ENCODE data around the gene LRCH1. TPM values are rescaled to one million over a fixed set of nuclear protein-coding genes. Genes with fewer than 3 reads are reported as not detected.

The LRCH1 gene
- total RNA-seq, 1 experiment from 2014 or later: 10.5 TPM

DNA sequence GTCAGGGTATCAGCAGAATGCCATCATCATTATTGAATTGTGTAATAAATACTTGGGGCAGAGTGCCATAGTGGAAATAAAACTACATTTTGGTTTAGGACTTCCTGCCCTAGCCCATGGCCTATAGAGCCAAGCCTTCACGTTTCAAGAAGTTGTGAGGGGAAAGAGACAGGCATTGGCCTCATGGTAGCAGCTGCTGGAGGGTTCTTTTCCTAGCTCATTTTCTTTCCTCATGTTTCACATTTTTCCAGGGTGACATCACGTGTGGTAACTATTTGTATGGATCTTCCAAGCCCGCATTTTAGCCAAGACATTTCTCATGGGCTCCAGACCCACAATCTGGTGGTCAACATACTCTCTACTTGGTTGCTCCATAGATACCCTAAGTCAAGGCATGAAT lies 80.4 kb downstream of the LRCH1 start:
- H3K36me3 ChIP-seq (ENCODE audit: low read depth): no peaks in the 10 kb centered on the region
- H3K9me2 ChIP-seq (ENCODE audit: insufficient read depth): no peaks in the 10 kb centered on the region; the same call in 1 of the 2 replicates
- no TSS peak for BruUV-seq (replicated peaks)
- H3K4me3 ChIP-seq: no peak overlapping the region
- no peak overlapping the region for H3K4me2 ChIP-seq
- POLR2A ChIA-PET (ENCODE audit: unreplicated experiment): no interaction called here
- H3K79me2 ChIP-seq (ENCODE audit: low read depth): 0 out of 2 replicates have a peak, but pooled peaks cover 9% of the 10 kb centered on the region
- H3K4me1 ChIP-seq (replicated peaks; ENCODE audit: insufficient read depth): no peaks in the 10 kb centered on the region
- no peak overlapping the region for H2AFZ ChIP-seq
- DNase-seq: no peak
- CTCF ChIA-PET: no interaction called here
- intact Hi-C loops (cut with micrococcal nuclease; ENCODE audit: unreplicated experiment): no loop called here
- no peaks in the 10 kb centered on the region for H3K9me3 ChIP-seq (ENCODE audit: insufficient read depth, low read depth)
- H3K27ac ChIP-seq: no peak overlapping the region
- peaks cover 3% of the 10 kb centered on the region; the same call in 1 of the 2 replicates for H4K20me1 ChIP-seq (ENCODE audit: insufficient read depth)
- no peaks in the 10 kb centered on the region for H3K27me3 ChIP-seq (ENCODE audit: insufficient read depth, low read depth)
- TF ChIP-seq, protein P1, sequence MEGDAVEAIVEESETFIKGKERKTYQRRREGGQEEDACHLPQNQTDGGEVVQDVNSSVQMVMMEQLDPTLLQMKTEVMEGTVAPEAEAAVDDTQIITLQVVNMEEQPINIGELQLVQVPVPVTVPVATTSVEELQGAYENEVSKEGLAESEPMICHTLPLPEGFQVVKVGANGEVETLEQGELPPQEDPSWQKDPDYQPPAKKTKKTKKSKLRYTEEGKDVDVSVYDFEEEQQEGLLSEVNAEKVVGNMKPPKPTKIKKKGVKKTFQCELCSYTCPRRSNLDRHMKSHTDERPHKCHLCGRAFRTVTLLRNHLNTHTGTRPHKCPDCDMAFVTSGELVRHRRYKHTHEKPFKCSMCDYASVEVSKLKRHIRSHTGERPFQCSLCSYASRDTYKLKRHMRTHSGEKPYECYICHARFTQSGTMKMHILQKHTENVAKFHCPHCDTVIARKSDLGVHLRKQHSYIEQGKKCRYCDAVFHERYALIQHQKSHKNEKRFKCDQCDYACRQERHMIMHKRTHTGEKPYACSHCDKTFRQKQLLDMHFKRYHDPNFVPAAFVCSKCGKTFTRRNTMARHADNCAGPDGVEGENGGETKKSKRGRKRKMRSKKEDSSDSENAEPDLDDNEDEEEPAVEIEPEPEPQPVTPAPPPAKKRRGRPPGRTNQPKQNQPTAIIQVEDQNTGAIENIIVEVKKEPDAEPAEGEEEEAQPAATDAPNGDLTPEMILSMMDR (conservative IDR thresholded peaks at IDR 0.05): no peak
- no peak for TF ChIP-seq EZH2 (IDR thresholded peaks at IDR 0.05; ENCODE audit: low read depth)
- H3F3A ChIP-seq (ENCODE audit: insufficient read depth, low read depth): no peaks in the 10 kb centered on the region

DNA sequence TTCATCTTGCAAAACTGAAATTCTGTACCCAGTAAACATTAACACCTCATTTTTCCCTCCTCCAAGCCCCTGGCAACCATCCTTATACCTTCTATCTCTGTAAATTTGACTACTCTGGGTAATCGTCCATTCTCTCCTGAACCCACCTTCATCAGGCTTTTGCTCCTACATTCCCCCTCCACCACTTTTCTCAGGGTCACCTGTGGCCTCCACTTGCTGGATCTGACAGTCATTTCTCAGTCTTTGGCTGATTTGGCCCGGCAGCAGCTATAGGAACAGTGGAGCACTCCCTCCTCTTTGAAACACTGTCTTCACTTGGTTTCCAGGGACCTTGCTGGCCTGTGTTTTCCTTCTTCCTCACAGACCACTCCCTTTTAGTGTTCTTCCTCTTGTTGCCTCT lies 83.5 kb downstream of the LRCH1 start:
- H3K27me3 ChIP-seq (ENCODE audit: insufficient read depth, low read depth): no peaks in the 10 kb centered on the region
- H3K4me2 ChIP-seq: no peak overlapping the region
- no peaks in the 10 kb centered on the region for H3K36me3 ChIP-seq (ENCODE audit: low read depth)
- no peaks in the 10 kb centered on the region for H3K4me1 ChIP-seq (replicated peaks; ENCODE audit: insufficient read depth)
- no peaks in the 10 kb centered on the region for H4K20me1 ChIP-seq (ENCODE audit: insufficient read depth)
- no peak for DNase-seq
- H3K27ac ChIP-seq: no peak overlapping the region
- no peaks in the 10 kb centered on the region for H3F3A ChIP-seq (ENCODE audit: insufficient read depth, low read depth)
- BruUV-seq (replicated peaks): no TSS peak
- TF ChIP-seq, protein P1 (conservative IDR thresholded peaks at IDR 0.05): no peak
- TF ChIP-seq EZH2 (IDR thresholded peaks at IDR 0.05; ENCODE audit: low read depth): no peak
- H3K4me3 ChIP-seq: no peak overlapping the region
- intact Hi-C loops (cut with micrococcal nuclease; ENCODE audit: unreplicated experiment): no loop called here
- H2AFZ ChIP-seq: no peak overlapping the region
- H3K79me2 ChIP-seq (ENCODE audit: low read depth): 0 out of 2 replicates have a peak, but pooled peaks cover 4% of the 10 kb centered on the region
- no peaks in the 10 kb centered on the region for H3K9me3 ChIP-seq (ENCODE audit: insufficient read depth, low read depth)
- no peaks in the 10 kb centered on the region; the same call in 1 of the 2 replicates for H3K9me2 ChIP-seq (ENCODE audit: insufficient read depth)
- POLR2A ChIA-PET (ENCODE audit: unreplicated experiment): no interaction called here
- CTCF ChIA-PET: no interaction called here

DNA sequence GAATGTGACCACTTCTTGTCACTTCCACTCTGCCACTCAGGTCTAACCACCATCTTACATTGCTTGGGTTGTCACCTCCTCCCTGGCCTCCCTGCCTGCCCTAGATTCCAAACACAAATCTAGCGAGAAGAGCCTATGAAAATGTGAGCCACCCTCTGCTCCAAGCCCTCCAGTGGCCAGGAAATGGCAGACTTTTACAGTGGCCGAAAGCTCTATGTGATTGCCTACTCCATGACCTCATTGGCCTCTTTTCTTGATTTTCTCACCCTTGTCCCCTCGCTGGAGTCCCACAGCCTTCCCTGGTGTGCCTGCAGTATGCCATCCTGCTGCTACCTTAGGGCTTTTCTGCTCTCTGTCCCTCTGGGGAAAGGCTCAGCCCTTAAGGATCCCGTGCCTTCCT lies 84.2 kb downstream of the LRCH1 start:
- CTCF ChIA-PET: no interaction called here

More for the DNA sequence above, 84.2 kb downstream of the LRCH1 start:
- BruUV-seq (replicated peaks): no TSS peak
- no peak for TF ChIP-seq EZH2 (IDR thresholded peaks at IDR 0.05; ENCODE audit: low read depth)
- TF ChIP-seq, protein P1 (conservative IDR thresholded peaks at IDR 0.05): no peak
- Histone ChIP-seq H2AFZ (no peak overlapping the region), H4K20me1 (ENCODE audit: insufficient read depth) (no peaks in the 10 kb centered on the region), H3K9me2 (ENCODE audit: insufficient read depth) (no peaks in the 10 kb centered on the region; the same call in 1 of the 2 replicates), H3K36me3 (ENCODE audit: low read depth) (no peaks in the 10 kb centered on the region), H3K79me2 (ENCODE audit: low read depth) (0 out of 2 replicates have a peak, but pooled peaks cover 4% of the 10 kb centered on the region), H3K4me3 (no peak overlapping the region), H3K9me3 (ENCODE audit: insufficient read depth, low read depth) (no peaks in the 10 kb centered on the region), H3K4me2 (no peak overlapping the region), H3K27me3 (ENCODE audit: insufficient read depth, low read depth) (no peaks in the 10 kb centered on the region), H3K27ac (no peak overlapping the region), H3K4me1 (replicated peaks; ENCODE audit: insufficient read depth) (no peaks in the 10 kb centered on the region), H3F3A (ENCODE audit: insufficient read depth, low read depth) (no peaks in the 10 kb centered on the region)
- no peak for DNase-seq
- intact Hi-C loops (cut with micrococcal nuclease; ENCODE audit: unreplicated experiment): no loop called here
- POLR2A ChIA-PET (ENCODE audit: unreplicated experiment): no interaction called here

All from PC-9 (cell line).